HG03064 (cell line): ENCODE results near the gene ARMH3.

Source experiments
- ATAC-seq: cut with Tn5 transposase; IDR thresholded peaks from one replicate; pipeline ENCODE4 v1.9.1; 2021; ENCODE audit warnings: low read depth; ENCODE audit not compliant: unreplicated experiment

Gene ARMH3

GRCh38 chr10:101816376-101816775 lies 239.6 kb downstream of the ARMH3 start:
- no peak for ATAC-seq

GRCh38 chr10:101814466-101815071 lies 241.4 kb downstream of the ARMH3 start:
- no peak for ATAC-seq

GRCh38 chr10:101812606-101813005 lies 243.4 kb downstream of the ARMH3 start:
- no peak for ATAC-seq

- no peak for ATAC-seq
Observed at GRCh38 chr10:101807158-101807557, 248.8 kb downstream of the ARMH3 start.

GRCh38 chr10:101803511-101803910 lies 252.5 kb downstream of the ARMH3 start:
- ATAC-seq = no peak

GRCh38 chr10:101797403-101798059 lies 258.4 kb downstream of the ARMH3 start:
- ATAC-seq = no peak
